K562 (cell line): ENCODE measurements around the gene C1QTNF7. TPM values are rescaled to one million over a fixed set of nuclear protein-coding genes. Genes with fewer than 3 reads are reported as not detected.

Experiments
- ARNT ChIP-seq, 2 experiments: fragments of 450-650 bp; IDR thresholded peaks; 2 replicates each; pipeline ENCODE4 v1.6.1; 2016; ENCODE audit warnings: mild to moderate bottlenecking in 1 of 2
- EP400 ChIP-seq: fragments of 450-650 bp; IDR thresholded peaks from 2 replicates; pipeline ENCODE4 v1.6.1; 2017; ENCODE audit warnings: antibody characterized with exemption, mild to moderate bottlenecking, moderate library complexity
- FIP1L1 ChIP-seq: fragments of 200-400 bp; formaldehyde crosslinking; IDR thresholded peaks from 2 replicates; pipeline ENCODE4 v1.6.1; 2018; ENCODE audit warnings: mild to moderate bottlenecking, low read depth, low read length; ENCODE audit not compliant: poor library complexity, severe bottlenecking
- HEY1 ChIP-seq: fragments of 250-450 bp; sonication (Bioruptor Pico); IDR thresholded peaks from 2 replicates; pipeline ENCODE4 v1.5.0; 2020; ENCODE audit warnings: mild to moderate bottlenecking, moderate library complexity, borderline replicate concordance
- HIVEP1 ChIP-seq: fragments of 250-450 bp; sonication (Bioruptor Pico); IDR thresholded peaks from 2 replicates; pipeline ENCODE4 v1.4.0; 2020; ENCODE audit warnings: mild to moderate bottlenecking
- L3MBTL2 ChIP-seq: fragments of 450-650 bp; IDR thresholded peaks from 2 replicates; pipeline ENCODE4 v1.6.1; 2016; ENCODE audit warnings: mild to moderate bottlenecking, moderate library complexity
- SIRT6 ChIP-seq: IDR thresholded peaks from one replicate; pipeline ENCODE4 v1.6.1; 2012; ENCODE audit warnings: low read depth, mild to moderate bottlenecking, control low read depth, inconsistent platforms, low read length, moderate library complexity
- SP1 ChIP-seq: sonication (generic); formaldehyde crosslinking; IDR thresholded peaks from 2 replicates; pipeline ENCODE4 v1.8.1; 2022; ENCODE audit warnings: mild to moderate bottlenecking, missing genetic modification reagents
- SRSF1 ChIP-seq: fragments of 200-400 bp; formaldehyde crosslinking; IDR thresholded peaks from 2 replicates; pipeline ENCODE4 v1.6.1; 2017; ENCODE audit warnings: mild to moderate bottlenecking, low read depth, low read length, moderate library complexity
- TOE1 ChIP-seq, 2 experiments: fragments of 450-650 bp in 1 of 2; sonication (generic) in 1 of 2; formaldehyde crosslinking in 1 of 2; IDR thresholded peaks; 2 replicates each; pipeline versions ENCODE4 v1.7.1 to v1.8.0; 2016 to 2022; ENCODE audit warnings: borderline replicate concordance in 2 of 2, mild to moderate bottlenecking in 2 of 2, antibody characterized with exemption in 1 of 2, inconsistent platforms in 1 of 2, low read depth in 1 of 2, missing genetic modification reagents in 1 of 2, moderate library complexity in 1 of 2
- ZBTB17 ChIP-seq: fragments of 450-650 bp; formaldehyde crosslinking; IDR thresholded peaks from 2 replicates; pipeline ENCODE4 v1.4.0; 2020; ENCODE audit warnings: mild to moderate bottlenecking
- ZFP1 ChIP-seq: fragments of 450-650 bp; formaldehyde crosslinking; IDR thresholded peaks from 2 replicates; pipeline ENCODE4 v1.4.0; 2020; ENCODE audit warnings: mild to moderate bottlenecking, mixed read lengths
- ZNF444 ChIP-seq: fragments of 250-450 bp; sonication (Bioruptor Pico); IDR thresholded peaks from 2 replicates; pipeline ENCODE4 v1.4.0; 2020; ENCODE audit warnings: mild to moderate bottlenecking, moderate library complexity
- ZNF592 ChIP-seq: fragments of 450-650 bp; IDR thresholded peaks from 2 replicates; pipeline ENCODE4 v1.6.1; 2017; ENCODE audit warnings: antibody characterized with exemption, mild to moderate bottlenecking
- ZNF75A ChIP-seq: fragments of 450-650 bp; formaldehyde crosslinking; IDR thresholded peaks from 2 replicates; pipeline ENCODE4 v1.4.0; 2020; ENCODE audit warnings: mild to moderate bottlenecking
- polyA plus RNA-seq, 8 experiments: library from polyadenylated mRNA; depleted of rRNA in 4 of 8; stranded (reverse) in 5 of 8; unstranded in 3 of 8; fragments of >200 nt; fragmentation: Nextera tagmentation in 2 of 8; fragmentation: Illumina TruSeq in 1 of 8; extraction: Ambion mirVana in 2 of 8; extraction: Trizol in 1 of 8; gene quantifications; 2 replicates each; pipeline versions ENCODE4 v1.2.1 to v1.2.3, GENCODE V29; 2011 to 2014; ENCODE audit warnings: inconsistent platforms in 1 of 8, missing spikeins in 1 of 8
- total RNA-seq, 7 experiments: library from RNA; depleted of rRNA in 6 of 7; stranded (reverse); fragments of >200 nt in 6 of 7; fragmentation: Illumina TruSeq in 2 of 7; extraction: Trizol in 2 of 7; gene quantifications; 2 replicates each; pipeline versions ENCODE4 v1.2.1 to v1.2.3, GENCODE V29; 2011 to 2021; ENCODE audit warnings: low replicate concordance in 1 of 7
- TF ChIP-seq, protein P1 (sequence below): fragments of 250-450 bp; sonication (Bioruptor Pico); IDR thresholded peaks from 2 replicates; pipeline ENCODE4 v1.5.0; 2021
- TF ChIP-seq, protein P2 (sequence below): IDR thresholded peaks from 2 replicates; pipeline ENCODE4 v1.6.1; 2012; ENCODE audit warnings: low read depth, low read length, improper control_type of control experiment, borderline replicate concordance

C1QTNF7 gene
- total and polyA plus RNA-seq, 9 of the 15 experiments (the other 6 are each of a cell fraction or from before 2014, with no cell fraction given), result not detected

DNA sequence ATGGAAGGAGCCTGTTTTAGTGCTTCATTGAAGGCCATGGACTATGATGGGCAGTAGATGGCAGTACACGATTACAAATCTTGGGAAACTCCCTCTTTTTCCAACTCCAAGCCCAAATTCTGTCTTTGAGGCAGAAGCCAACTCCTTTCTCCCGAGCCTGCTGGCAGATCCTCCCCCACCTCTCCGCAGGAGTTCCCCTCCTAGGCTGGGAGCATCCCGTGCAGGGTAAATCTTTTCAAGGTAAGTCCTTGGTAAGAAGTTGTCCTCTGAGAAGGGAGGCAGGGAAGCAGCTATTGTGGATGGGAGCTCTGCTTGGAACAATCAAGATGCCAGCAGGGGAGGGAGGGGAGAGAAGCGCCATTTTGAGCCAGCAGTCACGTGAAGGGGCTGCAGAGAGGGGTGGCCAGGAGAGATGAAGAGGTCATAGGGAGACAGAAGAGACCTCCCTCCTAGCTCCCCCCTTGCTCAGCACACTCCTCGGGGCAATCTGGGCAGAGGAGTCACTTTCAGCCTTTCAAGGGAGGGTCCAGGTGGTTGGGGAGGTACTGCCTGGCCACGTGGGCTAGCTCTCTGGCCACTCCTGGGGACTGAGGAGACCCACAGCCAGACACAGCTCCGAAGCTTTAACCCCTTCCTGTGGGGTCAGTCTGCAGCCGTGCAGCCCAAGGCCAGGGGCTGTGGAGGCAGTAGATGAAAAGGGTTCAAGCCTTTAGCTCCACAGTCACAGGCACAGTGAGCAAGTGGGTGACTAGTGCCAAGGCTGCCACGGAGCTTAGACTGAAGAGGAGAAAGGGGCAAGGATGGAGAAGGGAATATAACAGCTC lies 51.5 kb downstream of the C1QTNF7 start (continued):
- TF ChIP-seq ZNF592 (no peak), SP1 (CRISPR knock-in tag) (no peak), HIVEP1 (CRISPR knock-in tag) (no peak), ARNT (IDR thresholded peaks at IDR 0.05) (peak in 1 of 2 experiments; percentile 61; a peak in 1 of 4 replicates), TOE1 (IDR thresholded peaks at IDR 0.05; ENCODE audit: borderline replicate concordance) (peak; percentile 64; the same call in 1 of the 2 replicates), TOE1 (CRISPR knock-in tag; IDR thresholded peaks at IDR 0.05; ENCODE audit: borderline replicate concordance, low read depth) (no peak), ZBTB17 (CRISPR knock-in tag) (no peak), FIP1L1 (no peak), L3MBTL2 (peak; percentile 41; the same call in 1 of the 2 replicates), ZNF444 (CRISPR knock-in tag) (no peak), SIRT6 (no peak), EP400 (peak; percentile 54; the same call in 1 of the 2 replicates), HEY1 (CRISPR knock-in tag) (0 out of 2 replicates have a peak, but pooled peaks have one; percentile 40), ZNF75A (CRISPR knock-in tag) (no peak), ZFP1 (CRISPR knock-in tag) (no peak), SRSF1 (no peak)
- TF ChIP-seq, protein P1, sequence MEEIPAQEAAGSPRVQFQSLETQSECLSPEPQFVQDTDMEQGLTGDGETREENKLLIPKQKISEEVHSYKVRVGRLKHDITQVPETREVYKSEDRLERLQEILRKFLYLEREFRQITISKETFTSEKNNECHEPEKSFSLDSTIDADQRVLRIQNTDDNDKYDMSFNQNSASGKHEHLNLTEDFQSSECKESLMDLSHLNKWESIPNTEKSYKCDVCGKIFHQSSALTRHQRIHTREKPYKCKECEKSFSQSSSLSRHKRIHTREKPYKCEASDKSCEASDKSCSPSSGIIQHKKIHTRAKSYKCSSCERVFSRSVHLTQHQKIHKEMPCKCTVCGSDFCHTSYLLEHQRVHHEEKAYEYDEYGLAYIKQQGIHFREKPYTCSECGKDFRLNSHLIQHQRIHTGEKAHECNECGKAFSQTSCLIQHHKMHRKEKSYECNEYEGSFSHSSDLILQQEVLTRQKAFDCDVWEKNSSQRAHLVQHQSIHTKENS, result no peak
- TF ChIP-seq, protein P2, sequence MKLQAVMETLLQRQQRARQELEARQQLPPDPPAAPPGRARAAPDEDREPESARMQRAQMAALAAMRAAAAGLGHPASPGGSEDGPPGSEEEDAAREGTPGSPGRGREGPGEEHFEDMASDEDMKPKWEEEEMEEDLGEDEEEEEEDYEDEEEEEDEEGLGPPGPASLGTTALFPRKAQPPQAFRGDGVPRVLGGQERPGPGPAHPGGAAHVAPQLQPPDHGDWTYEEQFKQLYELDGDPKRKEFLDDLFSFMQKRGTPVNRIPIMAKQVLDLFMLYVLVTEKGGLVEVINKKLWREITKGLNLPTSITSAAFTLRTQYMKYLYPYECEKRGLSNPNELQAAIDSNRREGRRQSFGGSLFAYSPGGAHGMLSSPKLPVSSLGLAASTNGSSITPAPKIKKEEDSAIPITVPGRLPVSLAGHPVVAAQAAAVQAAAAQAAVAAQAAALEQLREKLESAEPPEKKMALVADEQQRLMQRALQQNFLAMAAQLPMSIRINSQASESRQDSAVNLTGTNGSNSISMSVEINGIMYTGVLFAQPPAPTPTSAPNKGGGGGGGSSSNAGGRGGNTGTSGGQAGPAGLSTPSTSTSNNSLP, result no peak
